ENCODE data around the gene AP2S1.
"Not testable (repeated sequence)": the region's sequence is repeated elsewhere in the genome, so short reads cannot be mapped to it uniquely, and the experiment has no call there.

AP2S1 gene

GRCh38 chr19:46804432-46804831 lies 46.2 kb downstream of the AP2S1 start:
- not testable (repeated sequence) for DNase-seq (ENCODE audit: low read depth, low spot score)

GRCh38 chr19:46803555-46803954 lies 47.1 kb downstream of the AP2S1 start:
- no peak for DNase-seq (ENCODE audit: low read depth, low spot score)

GRCh38 chr19:46802152-46802551 lies 48.5 kb downstream of the AP2S1 start:
- DNase-seq (ENCODE audit: low read depth, low spot score), result no peak

GRCh38 chr19:46798713-46799112 lies 51.9 kb downstream of the AP2S1 start:
- no peak for DNase-seq (ENCODE audit: low read depth, low spot score)

DNA sequence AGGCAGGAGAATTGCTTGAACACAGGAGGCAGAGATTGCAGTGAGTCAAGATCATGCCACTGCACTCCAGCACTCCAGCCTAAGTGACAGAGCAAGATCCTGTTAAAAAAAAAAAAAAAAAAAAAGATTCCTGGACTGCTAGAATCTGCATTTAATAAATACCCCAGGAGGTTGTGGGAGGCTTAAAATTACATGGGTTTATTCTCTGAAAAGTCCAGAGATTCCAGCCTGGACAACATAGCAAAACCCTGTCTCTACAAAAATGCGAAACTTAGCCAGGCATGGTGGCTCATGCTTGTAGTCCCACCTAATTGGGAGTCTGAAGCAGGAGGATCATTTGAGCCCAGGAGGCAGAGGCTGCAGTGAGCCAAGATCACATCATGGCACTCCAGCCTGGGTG lies 52.8 kb downstream of the AP2S1 start:
- DNase-seq (ENCODE audit: low read depth, low spot score), result no peak

- DNase-seq (ENCODE audit: low read depth, low spot score), result no peak
Observed at GRCh38 chr19:46791944-46792343, 58.7 kb downstream of the AP2S1 start.

DNA sequence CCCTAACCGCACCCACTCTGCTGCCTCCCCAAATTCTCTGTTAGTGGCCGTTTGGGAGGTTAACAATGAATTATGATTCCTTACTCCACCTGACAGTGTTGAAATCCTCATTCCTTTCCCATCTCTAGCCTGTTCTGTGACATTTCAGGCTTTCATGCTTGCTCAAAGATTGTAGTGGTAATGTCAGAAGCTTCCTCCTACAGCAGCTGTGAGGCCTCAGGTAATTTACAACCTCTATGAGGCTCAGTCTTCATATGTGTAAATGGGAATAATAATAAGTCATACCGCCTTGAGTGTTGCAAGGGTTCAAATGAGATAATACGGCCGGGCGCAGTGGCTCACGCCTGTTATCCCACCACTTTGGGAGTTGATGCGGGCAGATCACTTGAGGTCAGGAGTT lies 61.3 kb downstream of the AP2S1 start:
- no peak for DNase-seq (ENCODE audit: low read depth, low spot score)

DNA sequence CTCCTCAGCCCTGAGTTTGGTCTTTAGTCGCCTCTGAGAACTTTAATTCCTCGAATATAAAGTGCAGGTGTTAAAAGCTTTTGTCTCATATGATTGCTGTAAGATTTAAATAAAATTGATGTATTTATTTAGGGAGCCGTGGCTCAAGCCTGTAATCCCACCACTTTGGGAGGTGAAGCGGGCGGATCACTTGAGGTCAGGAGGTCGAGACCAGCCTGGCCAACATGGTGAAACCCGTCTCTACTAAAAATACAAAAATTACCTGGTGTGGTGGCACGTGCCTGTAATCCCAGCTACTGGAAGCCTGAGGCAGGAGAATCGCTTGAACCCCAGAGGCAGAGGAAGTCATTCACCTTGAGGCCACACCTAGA lies 61.7 kb downstream of the AP2S1 start:
- no peak for DNase-seq (ENCODE audit: low read depth, low spot score)

- peak; percentile 99 for DNase-seq (ENCODE audit: low read depth, low spot score)
Observed at GRCh38 chr19:46788262-46788967, 62.2 kb downstream of the AP2S1 start, which contains the start of gene SLC1A5. SLC1A5 (minus strand) TSS chr19:46788594; CDS start chr19:46787965, 629 bp downstream.
